DND-41 (cell line): ENCODE measurements around the gene STRADA.

Experiments used
- ATAC-seq: fragments of 200-7000 bp; cut with Tn5 transposase; 3 replicates; pipeline ENCODE4 v1.9.1; 2021; ENCODE audit warnings: low read depth; ENCODE audit not compliant: insufficient read depth
- DNase-seq: peaks from one replicate; pipeline ENCODE4 v3.0.0-alpha.2; 2020
- H2AFZ ChIP-seq: 2 replicates; pipeline ENCODE4 v1.6.0; 2012; ENCODE audit warnings: low read depth, low read length
- H3K27ac ChIP-seq: 2 replicates; pipeline ENCODE4 v1.5.1; 2012; ENCODE audit warnings: low read length, inconsistent platforms
- H3K27me3 ChIP-seq: fragments of 200-600 bp; sonication (generic); 2 replicates; pipeline ENCODE4 v1.6.0; 2012; ENCODE audit warnings: low read length, mild to moderate bottlenecking, inconsistent platforms; ENCODE audit not compliant: insufficient read depth, poor library complexity
- H3K36me3 ChIP-seq: 2 replicates; pipeline ENCODE4 v1.5.1; 2012; ENCODE audit warnings: low read length, inconsistent platforms; ENCODE audit not compliant: insufficient read depth
- H3K4me1 ChIP-seq: 2 replicates; pipeline ENCODE4 v1.5.1; 2012; ENCODE audit warnings: mild to moderate bottlenecking, low read length; ENCODE audit not compliant: insufficient read depth
- H3K4me2 ChIP-seq: 2 replicates; pipeline ENCODE4 v1.6.0; 2012; ENCODE audit warnings: mild to moderate bottlenecking, moderate library complexity, low read length, inconsistent platforms; ENCODE audit not compliant: insufficient read depth
- H3K4me3 ChIP-seq, 2 experiments: fragments of 200-600 bp in 1 of 2; shearing (Covaris generic) in 1 of 2; 2 replicates each; pipeline ENCODE4 v1.5.1; 2012 to 2016; ENCODE audit warnings: inconsistent platforms in 2 of 2, low read length in 2 of 2, mild to moderate bottlenecking in 2 of 2, low read depth in 1 of 2, moderate library complexity in 1 of 2
- H3K79me2 ChIP-seq: 2 replicates; pipeline ENCODE4 v1.6.0; 2012; ENCODE audit warnings: low read length, inconsistent platforms; ENCODE audit not compliant: insufficient read depth
- H3K9ac ChIP-seq: 2 replicates; pipeline ENCODE4 v1.6.0; 2012; ENCODE audit warnings: low read depth, mild to moderate bottlenecking, inconsistent platforms, low read length, moderate library complexity
- H3K9me3 ChIP-seq: 2 replicates; pipeline ENCODE4 v1.5.1; 2012; ENCODE audit warnings: low read length, moderate library complexity, mild to moderate bottlenecking, inconsistent platforms; ENCODE audit not compliant: insufficient read depth, severe bottlenecking
- H4K20me1 ChIP-seq: 2 replicates; pipeline ENCODE4 v1.6.0; 2012; ENCODE audit warnings: low read length; ENCODE audit not compliant: insufficient read depth
- EZH2 ChIP-seq: IDR thresholded peaks from 3 replicates; pipeline ENCODE4 v1.6.1; 2012; ENCODE audit warnings: borderline replicate concordance, low read depth, mild to moderate bottlenecking, moderate library complexity, low read length, inconsistent platforms; ENCODE audit not compliant: severe bottlenecking
- TF ChIP-seq, protein P1 (sequence below): IDR thresholded peaks from 2 replicates; pipeline ENCODE4 v1.5.1; 2012; ENCODE audit warnings: borderline replicate concordance, low read length, moderate library complexity, mild to moderate bottlenecking; ENCODE audit not compliant: poor library complexity, severe bottlenecking; ENCODE audit errors: extremely low read depth

The STRADA gene

DNA sequence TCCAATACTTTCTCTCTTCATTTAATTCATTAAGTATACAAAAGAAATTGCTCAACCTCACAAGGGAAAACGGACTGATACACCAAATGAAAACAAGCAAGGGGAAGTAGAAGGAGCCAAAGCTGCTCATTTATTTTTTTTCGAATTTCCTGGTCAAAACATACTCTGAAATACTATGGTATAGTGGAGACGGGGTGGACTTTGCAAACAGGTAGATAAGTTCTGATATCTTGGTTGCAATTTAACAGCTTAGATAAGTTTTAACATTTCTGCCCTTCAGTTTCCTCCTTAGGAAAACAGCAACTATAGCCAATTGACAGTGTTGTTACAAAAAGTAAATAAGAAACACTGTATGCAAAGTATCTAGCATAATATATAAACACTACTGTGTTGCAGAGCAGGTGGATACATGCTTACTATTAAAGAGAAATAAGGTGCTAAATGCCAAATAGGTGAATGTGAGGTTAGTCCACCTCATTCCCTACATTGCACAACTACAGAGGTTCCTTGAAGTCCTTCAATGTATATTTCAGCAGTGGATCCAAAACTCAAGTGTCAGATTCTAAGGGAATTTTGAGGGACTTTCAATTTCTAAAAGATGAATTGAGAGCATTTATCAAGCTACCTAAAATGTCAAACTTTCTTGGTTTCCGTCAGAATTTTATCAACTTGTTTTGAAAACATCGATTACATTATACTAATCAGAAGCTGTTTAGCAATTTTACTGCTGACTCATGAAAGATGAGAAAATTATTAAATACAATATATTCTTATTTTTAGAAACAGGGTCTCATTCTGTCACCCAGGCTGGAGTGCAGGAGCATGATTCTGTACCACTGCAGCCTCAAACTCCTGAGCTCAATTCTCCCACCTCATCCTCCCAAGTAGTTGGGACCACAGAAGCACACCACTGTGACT lies 20.8 kb upstream of the STRADA start:
- H4K20me1 ChIP-seq, result peaks cover 4% of the 10 kb centered on the region
- no peak overlapping the region for H3K9ac ChIP-seq
- H3K27me3 ChIP-seq, result no peaks in the 10 kb centered on the region
- ATAC-seq, result no peak
- H3K9me3 ChIP-seq, result no peaks in the 10 kb centered on the region
- H3K4me3 ChIP-seq, result no peak overlapping the region
- no peak for TF ChIP-seq EZH2
- TF ChIP-seq, protein P1, sequence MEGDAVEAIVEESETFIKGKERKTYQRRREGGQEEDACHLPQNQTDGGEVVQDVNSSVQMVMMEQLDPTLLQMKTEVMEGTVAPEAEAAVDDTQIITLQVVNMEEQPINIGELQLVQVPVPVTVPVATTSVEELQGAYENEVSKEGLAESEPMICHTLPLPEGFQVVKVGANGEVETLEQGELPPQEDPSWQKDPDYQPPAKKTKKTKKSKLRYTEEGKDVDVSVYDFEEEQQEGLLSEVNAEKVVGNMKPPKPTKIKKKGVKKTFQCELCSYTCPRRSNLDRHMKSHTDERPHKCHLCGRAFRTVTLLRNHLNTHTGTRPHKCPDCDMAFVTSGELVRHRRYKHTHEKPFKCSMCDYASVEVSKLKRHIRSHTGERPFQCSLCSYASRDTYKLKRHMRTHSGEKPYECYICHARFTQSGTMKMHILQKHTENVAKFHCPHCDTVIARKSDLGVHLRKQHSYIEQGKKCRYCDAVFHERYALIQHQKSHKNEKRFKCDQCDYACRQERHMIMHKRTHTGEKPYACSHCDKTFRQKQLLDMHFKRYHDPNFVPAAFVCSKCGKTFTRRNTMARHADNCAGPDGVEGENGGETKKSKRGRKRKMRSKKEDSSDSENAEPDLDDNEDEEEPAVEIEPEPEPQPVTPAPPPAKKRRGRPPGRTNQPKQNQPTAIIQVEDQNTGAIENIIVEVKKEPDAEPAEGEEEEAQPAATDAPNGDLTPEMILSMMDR, result no peak
- no peak for DNase-seq
- H3K4me1 ChIP-seq, result 0 out of 2 replicates have a peak, but pooled peaks cover 2% of the 10 kb centered on the region
- H3K79me2 ChIP-seq, result peaks cover 29% of the 10 kb centered on the region
- H3K27ac ChIP-seq, result no peak overlapping the region
- H2AFZ ChIP-seq, result no peak overlapping the region
- peaks cover 86% of the 10 kb centered on the region for H3K36me3 ChIP-seq
- H3K4me2 ChIP-seq, result no peak overlapping the region

DNA sequence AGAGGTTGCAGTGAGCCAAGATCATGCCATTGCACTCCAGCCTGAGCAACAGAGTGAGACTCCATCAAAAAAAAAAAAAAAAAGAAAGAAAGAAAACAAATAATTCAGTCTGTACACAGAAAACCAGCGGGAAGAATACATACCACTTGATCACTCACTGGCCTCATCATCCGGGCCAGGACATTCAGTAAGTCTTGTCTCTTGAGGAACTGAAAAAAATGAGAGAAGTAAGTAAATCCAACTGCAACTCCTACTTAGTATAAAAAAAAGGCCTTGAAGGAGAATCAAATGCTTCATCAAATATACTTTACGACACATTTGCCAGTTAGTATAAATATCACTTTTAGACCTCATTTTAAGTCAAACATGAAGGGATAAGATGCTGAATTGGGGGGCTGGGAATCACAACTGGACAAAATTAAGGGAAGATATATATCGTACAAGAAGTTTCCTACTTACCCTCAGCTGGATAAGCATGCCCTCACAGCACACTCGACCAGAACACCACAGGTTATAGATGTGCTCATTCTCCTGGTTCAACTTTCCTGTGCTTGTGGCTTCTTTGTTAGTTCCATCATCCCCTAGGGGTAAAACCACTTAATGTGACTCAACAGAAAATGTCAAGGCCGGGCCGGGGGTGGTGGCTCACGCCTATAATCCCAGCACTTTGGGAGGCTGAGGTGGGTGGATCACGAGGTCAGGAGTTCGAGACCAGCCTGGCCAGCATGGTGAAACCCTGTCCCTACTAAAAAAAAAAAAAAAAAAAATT lies 19.4 kb upstream of the STRADA start:
- TF ChIP-seq EZH2, result no peak
- TF ChIP-seq, protein P1, result no peak
- Histone ChIP-seq H3K4me3 (no peak overlapping the region), H3K4me2 (no peak overlapping the region), H2AFZ (no peak overlapping the region), H3K4me1 (no peaks in the 10 kb centered on the region), H3K9me3 (no peaks in the 10 kb centered on the region), H3K36me3 (peaks cover 88% of the 10 kb centered on the region), H3K79me2 (peaks cover 14% of the 10 kb centered on the region), H4K20me1 (peaks cover 5% of the 10 kb centered on the region; the same call in 1 of the 2 replicates), H3K27ac (no peak overlapping the region), H3K27me3 (no peaks in the 10 kb centered on the region), H3K9ac (no peak overlapping the region)
- ATAC-seq (no peak), DNase-seq (no peak)

DNA sequence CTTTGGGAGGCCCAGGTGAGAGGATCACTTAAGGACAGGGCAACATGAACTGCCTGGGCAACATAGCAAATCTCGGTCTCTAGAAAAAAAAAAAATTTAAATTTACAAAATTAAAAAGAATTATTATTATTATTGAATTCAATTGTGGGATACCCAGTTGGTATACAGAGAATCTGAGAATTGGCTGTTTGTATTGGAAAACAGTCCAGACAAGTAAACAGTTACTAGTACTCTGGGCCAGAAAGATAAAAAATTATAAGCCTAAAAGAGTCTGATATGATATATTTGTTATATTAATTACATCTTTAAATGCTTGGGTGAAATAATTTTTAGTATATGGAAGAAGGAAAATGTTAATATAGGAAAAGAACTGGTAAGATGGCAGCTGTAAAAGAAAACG lies 16.8 kb upstream of the STRADA start:
- H3K27me3 ChIP-seq, result no peaks in the 10 kb centered on the region
- no peak overlapping the region for H3K4me3 ChIP-seq
- TF ChIP-seq, protein P1, result no peak
- TF ChIP-seq EZH2, result no peak
- no peak overlapping the region for H3K27ac ChIP-seq
- peaks cover 87% of the 10 kb centered on the region for H3K36me3 ChIP-seq
- H2AFZ ChIP-seq, result no peak overlapping the region
- no peaks in the 10 kb centered on the region for H3K4me1 ChIP-seq
- H4K20me1 ChIP-seq, result 0 out of 2 replicates have a peak, but pooled peaks cover 3% of the 10 kb centered on the region
- H3K9me3 ChIP-seq, result no peaks in the 10 kb centered on the region
- no peak overlapping the region for H3K4me2 ChIP-seq
- H3K9ac ChIP-seq, result no peak overlapping the region
- DNase-seq (no peak), ATAC-seq (no peak)
- peaks cover 2% of the 10 kb centered on the region; the same call in 1 of the 2 replicates for H3K79me2 ChIP-seq
